RWPE1 (cell line): ENCODE results near the gene UNC45A.

Source experiments
- CTCF ChIA-PET: fragments of 350-600 bp; sonication (Branson Sonifier 250); formaldehyde crosslinking; extraction: SDS; loops from one replicate; lab custom pipeline; 2021; lab: Yijun Ruan, JAX
- POLR2A ChIA-PET: fragments of 400-600 bp; formaldehyde crosslinking; extraction: SDS; loops from one replicate; lab custom pipeline; 2020; ENCODE audit warnings: antibody characterized with exemption; ENCODE audit not compliant: low non-redundant PET; lab: Yijun Ruan, JAX
- DNase-seq: peaks from one replicate; pipeline ENCODE4 v3.0.0; 2012; ENCODE audit warnings: low spot score
- H3K27ac ChIP-seq: fragments of 450-650 bp; 2 replicates; pipeline ENCODE4 v1.5.1; 2017
- TF ChIP-seq, protein P1 (sequence below): fragments of 450-650 bp; conservative IDR thresholded peaks from 2 replicates; pipeline ENCODE4 v1.5.1; 2017; ENCODE audit warnings: low read depth, mild to moderate bottlenecking

UNC45A gene

DNA sequence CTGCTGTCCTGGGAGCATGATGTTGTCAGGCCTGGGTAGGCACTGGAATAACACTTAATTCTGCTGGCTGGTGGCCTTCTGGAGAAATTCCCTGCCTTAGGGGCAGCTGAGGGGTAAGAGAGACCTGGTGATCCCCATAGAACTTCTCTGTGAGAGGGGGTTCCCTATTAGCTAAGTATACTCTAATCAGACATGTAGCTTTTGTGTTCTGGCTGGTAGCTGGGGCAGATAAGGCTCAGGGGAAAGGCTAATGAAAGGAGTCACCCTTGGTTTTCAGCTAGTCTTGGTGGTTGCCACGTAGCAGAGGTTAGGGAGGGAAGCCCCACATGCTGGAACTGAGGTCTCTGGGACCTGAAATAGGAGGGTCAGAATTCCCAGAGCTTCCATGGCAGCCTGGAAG is 1.8 kb upstream of the UNC45A start:
- DNase-seq = no peak
- TF ChIP-seq, protein P1, sequence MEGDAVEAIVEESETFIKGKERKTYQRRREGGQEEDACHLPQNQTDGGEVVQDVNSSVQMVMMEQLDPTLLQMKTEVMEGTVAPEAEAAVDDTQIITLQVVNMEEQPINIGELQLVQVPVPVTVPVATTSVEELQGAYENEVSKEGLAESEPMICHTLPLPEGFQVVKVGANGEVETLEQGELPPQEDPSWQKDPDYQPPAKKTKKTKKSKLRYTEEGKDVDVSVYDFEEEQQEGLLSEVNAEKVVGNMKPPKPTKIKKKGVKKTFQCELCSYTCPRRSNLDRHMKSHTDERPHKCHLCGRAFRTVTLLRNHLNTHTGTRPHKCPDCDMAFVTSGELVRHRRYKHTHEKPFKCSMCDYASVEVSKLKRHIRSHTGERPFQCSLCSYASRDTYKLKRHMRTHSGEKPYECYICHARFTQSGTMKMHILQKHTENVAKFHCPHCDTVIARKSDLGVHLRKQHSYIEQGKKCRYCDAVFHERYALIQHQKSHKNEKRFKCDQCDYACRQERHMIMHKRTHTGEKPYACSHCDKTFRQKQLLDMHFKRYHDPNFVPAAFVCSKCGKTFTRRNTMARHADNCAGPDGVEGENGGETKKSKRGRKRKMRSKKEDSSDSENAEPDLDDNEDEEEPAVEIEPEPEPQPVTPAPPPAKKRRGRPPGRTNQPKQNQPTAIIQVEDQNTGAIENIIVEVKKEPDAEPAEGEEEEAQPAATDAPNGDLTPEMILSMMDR = no peak
- ChIA-PET CTCF (interaction anchor here (0.6 to 2.1 kb wide), 8 partner anchors 24 to 1014 kb away, joined by 3 to 12 read pairs (median 4); partner anchors contain the start of genes BLM and MAN2A2), POLR2A (no interaction called here)
- H3K27ac ChIP-seq = peak overlapping the region; percentile 90

DNA sequence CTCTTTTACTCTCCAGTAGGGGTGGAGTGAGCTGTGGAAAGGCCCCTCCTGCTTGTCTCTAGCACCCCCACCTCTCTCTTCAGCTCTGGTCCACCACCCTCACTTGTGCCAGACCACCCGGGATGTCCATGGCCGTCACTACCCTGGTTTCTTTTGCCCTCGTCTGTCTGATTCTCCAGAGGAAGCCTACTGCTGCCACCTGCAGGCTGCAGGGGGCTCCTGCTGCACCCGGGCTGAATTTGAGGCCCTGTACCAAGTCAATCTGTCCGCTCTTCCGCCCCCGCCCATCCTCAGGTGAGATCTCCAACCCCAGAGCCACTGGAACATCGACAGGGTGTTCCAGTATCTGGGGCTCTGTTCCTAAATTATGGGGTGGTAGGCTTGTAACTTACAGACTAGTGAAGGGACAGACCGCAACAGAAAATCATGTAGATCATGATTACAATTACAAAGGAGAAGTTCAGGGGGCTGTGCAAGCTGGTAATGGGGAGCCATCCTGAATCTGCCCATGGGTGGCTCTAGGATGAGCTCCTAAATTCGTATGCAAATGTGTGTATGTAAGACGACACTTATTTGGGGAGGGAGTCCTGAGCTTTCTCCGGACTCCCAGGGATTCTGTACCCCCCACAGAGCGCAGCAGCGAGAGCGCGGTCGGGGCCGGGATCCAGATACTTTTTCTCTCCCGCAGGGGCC is 683 bp upstream of the UNC45A start:
- ChIA-PET POLR2A (interaction anchor here (0.5 to 1.0 kb wide), 4 partner anchors 15 to 1968 kb away, joined by 3 read pairs; no protein-coding TSS in a partner anchor), CTCF (interaction anchor here (0.6 to 1.4 kb wide), 10 partner anchors 11 to 1532 kb away, joined by 3 to 7 read pairs (median 3); partner anchors contain the start of gene BLM)
- TF ChIP-seq, protein P1 = peak; percentile 98
- DNase-seq = peak; percentile 95
- H3K27ac ChIP-seq = peak overlapping the region; percentile 77

DNA sequence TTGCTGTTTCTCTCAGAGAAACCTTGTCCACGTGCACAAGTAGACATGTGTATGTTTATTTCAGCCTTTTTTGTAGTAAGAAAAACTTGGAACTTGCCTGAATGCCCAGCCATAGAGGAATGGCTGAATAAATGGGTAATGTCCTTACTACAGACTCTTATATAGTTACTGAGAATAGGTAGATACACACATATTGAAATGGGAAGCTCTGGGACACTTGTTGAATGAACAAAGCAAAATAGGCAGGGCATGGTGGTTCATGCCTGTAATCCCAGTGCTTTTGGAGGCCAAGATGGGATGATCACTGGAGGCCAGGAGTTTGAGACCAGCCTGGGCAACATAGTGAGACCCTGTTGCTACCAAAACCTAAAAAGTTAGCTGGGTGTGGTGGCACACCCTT is 1.7 kb downstream of the UNC45A start:
- CTCF ChIA-PET = no interaction called here
- POLR2A ChIA-PET = no interaction called here

DNA sequence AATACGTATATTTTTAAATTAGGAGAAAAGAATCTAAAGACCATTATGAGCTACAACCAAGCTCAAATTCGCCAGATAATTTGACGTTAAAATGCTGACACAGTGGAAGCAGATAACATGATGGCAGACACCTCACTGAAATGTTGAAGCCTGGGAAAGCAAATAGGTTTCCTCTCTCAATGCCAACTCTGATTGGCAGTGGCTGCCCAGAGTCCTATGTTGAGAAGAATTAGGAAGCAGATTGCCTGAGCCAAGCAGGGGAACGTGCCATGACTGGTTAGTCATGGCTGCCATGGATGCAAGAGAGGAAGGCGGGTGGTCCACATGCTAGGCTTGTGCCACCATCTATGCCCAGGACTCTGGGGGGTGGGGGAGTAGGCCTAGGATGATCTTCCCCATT is 3.2 kb downstream of the UNC45A start:
- TF ChIP-seq, protein P1 = no peak
- no peak for DNase-seq
- ChIA-PET POLR2A (no interaction called here), CTCF (interaction anchor here (0.6 kb wide), 1 partner anchor 98 kb away, joined by 5 read pairs; no protein-coding TSS in a partner anchor)
- no peak overlapping the region for H3K27ac ChIP-seq

More for the DNA sequence above, 1.7 kb downstream of the UNC45A start:
- DNase-seq = no peak
- TF ChIP-seq, protein P1 = no peak
- no peak overlapping the region for H3K27ac ChIP-seq

DNA sequence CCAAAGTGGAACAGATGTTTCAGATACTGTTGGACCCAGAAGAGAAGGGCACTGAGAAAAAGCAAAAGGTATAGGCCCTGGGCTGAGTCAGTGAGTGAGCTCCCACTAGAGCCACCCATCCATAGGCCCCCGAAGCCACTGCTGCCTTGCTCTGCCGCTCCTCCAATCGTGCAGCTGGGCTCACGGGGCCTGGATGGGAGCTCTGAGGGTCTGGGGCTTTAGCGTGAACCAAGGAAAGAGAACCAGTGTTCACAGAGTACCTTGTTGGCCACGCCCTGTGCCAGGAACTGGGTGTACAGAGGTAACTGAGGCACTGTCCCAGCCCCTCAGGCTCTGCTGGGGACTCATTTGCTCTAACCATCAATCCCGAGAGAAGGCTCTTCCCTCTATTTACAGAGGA is 4.7 kb downstream of the UNC45A start:
- CTCF ChIA-PET = interaction anchor here (0.6 to 0.8 kb wide), 2 partner anchors 8 to 495 kb away, joined by 4 read pairs; no protein-coding TSS in a partner anchor
- no peak for DNase-seq
- POLR2A ChIA-PET = no interaction called here
- TF ChIP-seq, protein P1 = no peak
- no peak overlapping the region for H3K27ac ChIP-seq

DNA sequence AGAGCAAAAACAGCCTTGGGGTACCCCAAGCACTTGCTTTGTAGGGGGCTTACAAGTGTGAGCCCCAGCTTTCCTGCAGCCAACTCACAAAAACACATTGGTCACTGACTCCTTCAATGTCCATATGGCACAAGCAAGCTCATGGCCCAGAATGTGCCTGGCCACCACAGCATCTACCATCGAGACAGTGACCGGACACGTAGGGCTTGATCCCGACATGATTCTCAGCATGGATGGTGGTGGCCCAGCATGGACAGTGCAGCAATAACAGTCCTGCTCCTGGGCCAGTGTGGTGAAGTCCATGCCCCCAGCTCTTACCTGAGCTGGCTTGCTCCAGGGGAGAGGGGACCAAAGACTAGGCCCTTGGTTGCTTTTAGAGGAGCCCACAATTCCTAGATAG is 6.0 kb downstream of the UNC45A start:
- ChIA-PET CTCF (interaction anchor here (0.7 to 2.5 kb wide), 2 partner anchors 9 to 16 kb away, joined by 3 to 8 read pairs; partner anchors contain the start of gene HDDC3), POLR2A (no interaction called here)
- no peak for DNase-seq
- TF ChIP-seq, protein P1 = no peak
- peak overlapping the region; percentile 3; the same call in 1 of the 2 replicates for H3K27ac ChIP-seq
